ENCODE results near the gene SERPINB4.

- TF ChIP-seq, protein P1, sequence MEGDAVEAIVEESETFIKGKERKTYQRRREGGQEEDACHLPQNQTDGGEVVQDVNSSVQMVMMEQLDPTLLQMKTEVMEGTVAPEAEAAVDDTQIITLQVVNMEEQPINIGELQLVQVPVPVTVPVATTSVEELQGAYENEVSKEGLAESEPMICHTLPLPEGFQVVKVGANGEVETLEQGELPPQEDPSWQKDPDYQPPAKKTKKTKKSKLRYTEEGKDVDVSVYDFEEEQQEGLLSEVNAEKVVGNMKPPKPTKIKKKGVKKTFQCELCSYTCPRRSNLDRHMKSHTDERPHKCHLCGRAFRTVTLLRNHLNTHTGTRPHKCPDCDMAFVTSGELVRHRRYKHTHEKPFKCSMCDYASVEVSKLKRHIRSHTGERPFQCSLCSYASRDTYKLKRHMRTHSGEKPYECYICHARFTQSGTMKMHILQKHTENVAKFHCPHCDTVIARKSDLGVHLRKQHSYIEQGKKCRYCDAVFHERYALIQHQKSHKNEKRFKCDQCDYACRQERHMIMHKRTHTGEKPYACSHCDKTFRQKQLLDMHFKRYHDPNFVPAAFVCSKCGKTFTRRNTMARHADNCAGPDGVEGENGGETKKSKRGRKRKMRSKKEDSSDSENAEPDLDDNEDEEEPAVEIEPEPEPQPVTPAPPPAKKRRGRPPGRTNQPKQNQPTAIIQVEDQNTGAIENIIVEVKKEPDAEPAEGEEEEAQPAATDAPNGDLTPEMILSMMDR (IDR thresholded peaks at IDR 0.05; ENCODE audit: low read depth, low read length), result no peak
- TF ChIP-seq POLR2A (IDR thresholded peaks at IDR 0.05; ENCODE audit: extremely low read depth, insufficient read length) (no peak), MYC (IDR thresholded peaks at IDR 0.05; ENCODE audit: low read depth, low read length) (no peak)
These were observed 37.5 kb downstream of the SERPINB4 start for GRCh38 chr18:63606526-63606925.
